Tibial nerve (tissue), 4 donors: ENCODE data around the gene AGAP3.

Source experiments
- CTCF ChIP-seq, 5 experiments: fragments of 200-600 bp in 3 of 5; fragments of 450-650 bp in 2 of 5; sonication (generic) in 3 of 5; IDR thresholded peaks; one replicate each; pipeline ENCODE4 v1.5.1; 2016 to 2019; ENCODE audit warnings: antibody characterized with exemption in 5 of 5, mild to moderate bottlenecking in 3 of 5, moderate library complexity in 2 of 5
- EP300 ChIP-seq, 2 donors: sonication (generic); formaldehyde crosslinking; IDR thresholded peaks; one replicate each; pipeline ENCODE4 v1.6.1; 2017; ENCODE audit warnings: antibody characterized with exemption in 2 of 2, mild to moderate bottlenecking in 1 of 2
- POLR2A ChIP-seq, 2 donors: fragments of 450-650 bp; IDR thresholded peaks; one replicate each; pipeline ENCODE4 v1.6.1; 2017; ENCODE audit warnings: antibody characterized with exemption in 2 of 2, mild to moderate bottlenecking in 2 of 2, moderate library complexity in 2 of 2

DNA sequence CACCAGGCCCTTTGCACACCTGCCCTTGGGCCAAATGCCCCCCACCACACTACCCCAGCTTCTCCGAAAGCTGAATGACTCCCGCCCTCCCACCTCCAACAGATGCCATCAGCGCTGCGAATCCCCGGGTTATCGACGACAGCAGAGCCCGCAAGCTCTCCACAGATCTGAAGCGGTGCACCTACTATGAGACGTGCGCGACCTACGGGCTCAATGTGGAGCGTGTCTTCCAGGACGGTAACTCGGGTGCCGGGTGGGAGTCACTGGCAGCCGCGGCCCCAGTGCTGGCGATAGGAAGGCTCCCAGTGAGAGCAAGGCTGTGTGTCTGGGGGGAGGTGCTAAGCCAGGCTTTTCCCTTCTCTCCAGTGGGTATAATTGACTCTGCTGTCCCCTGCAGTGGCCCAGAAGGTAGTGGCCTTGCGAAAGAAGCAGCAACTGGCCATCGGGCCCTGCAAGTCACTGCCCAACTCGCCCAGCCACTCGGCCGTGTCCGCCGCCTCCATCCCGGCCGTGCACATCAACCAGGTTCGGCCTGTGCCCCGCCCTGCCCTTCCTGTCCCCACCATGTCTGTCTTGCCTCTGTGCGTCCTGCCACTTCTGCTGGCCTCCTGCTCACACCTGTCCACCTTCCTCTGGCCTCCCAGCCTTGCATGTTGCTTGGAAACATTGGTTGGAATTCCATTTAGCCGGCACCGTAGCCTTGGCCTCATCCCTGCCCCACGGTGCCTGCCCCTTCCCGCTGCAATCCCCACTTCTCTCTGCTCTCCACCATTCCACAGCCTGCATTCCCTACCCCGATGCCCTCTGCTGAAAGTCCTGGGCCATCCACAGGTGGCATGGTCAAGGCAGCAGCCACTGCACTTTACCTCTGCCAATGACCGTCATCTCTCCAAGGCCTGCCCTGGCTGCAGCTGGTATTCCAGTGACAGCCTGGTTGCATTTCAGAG is 32.1 kb downstream of the AGAP3 start:
- TF ChIP-seq CTCF (IDR thresholded peaks at IDR 0.05), result no peak
- TF ChIP-seq POLR2A (IDR thresholded peaks at IDR 0.05), result no peak
- no peak for TF ChIP-seq EP300 (IDR thresholded peaks at IDR 0.05)
